ENCODE results near the gene LRCH2.

LRCH2 gene

GRCh38 chrX:115233497-115234455 lies at the start of gene LRCH2:
TSS of gene LRCH2 (minus strand) at chrX:115234096. CDS start at chrX:115234041, 55 bp downstream.
- DNase-seq (ENCODE audit: low read depth), result no peak
- TF ChIP-seq CTCF (conservative IDR thresholded peaks at IDR 0.05; ENCODE audit: low read depth, low read length), result no peak
- peak within 1 kb of the TSS; percentile 74 for H3K4me3 ChIP-seq (ENCODE audit: low read length)

GRCh38 chrX:115269051-115269683 lies 35.3 kb upstream of the LRCH2 start:
- DNase-seq (ENCODE audit: low read depth), result no peak
- TF ChIP-seq CTCF (conservative IDR thresholded peaks at IDR 0.05; ENCODE audit: low read depth, low read length), result no peak
- H3K4me3 ChIP-seq (ENCODE audit: low read length), result no peak overlapping the region

- TF ChIP-seq CTCF (conservative IDR thresholded peaks at IDR 0.05; ENCODE audit: low read depth, low read length), result peak; percentile 47
- H3K4me3 ChIP-seq (ENCODE audit: low read length), result no peak overlapping the region
- no peak for DNase-seq (ENCODE audit: low read depth)
Measured at GRCh38 chrX:115268421-115268820, 34.5 kb upstream of the LRCH2 start.

- TF ChIP-seq CTCF (conservative IDR thresholded peaks at IDR 0.05; ENCODE audit: low read depth, low read length), result no peak
- H3K4me3 ChIP-seq (ENCODE audit: low read length), result no peak overlapping the region
Measured at GRCh38 chrX:115266300-115266699, 32.4 kb upstream of the LRCH2 start.

GRCh38 chrX:115264009-115264408 lies 30.1 kb upstream of the LRCH2 start:
- H3K4me3 ChIP-seq (ENCODE audit: low read length), result no peak overlapping the region
- TF ChIP-seq CTCF (conservative IDR thresholded peaks at IDR 0.05; ENCODE audit: low read depth, low read length), result no peak
- DNase-seq (ENCODE audit: low read depth), result no peak

More at GRCh38 chrX:115266300-115266699, 32.4 kb upstream of the LRCH2 start:
- no peak for DNase-seq (ENCODE audit: low read depth)

GRCh38 chrX:115261148-115261547 lies 27.3 kb upstream of the LRCH2 start:
- TF ChIP-seq CTCF (conservative IDR thresholded peaks at IDR 0.05; ENCODE audit: low read depth, low read length), result no peak
- no peak overlapping the region for H3K4me3 ChIP-seq (ENCODE audit: low read length)
- no peak for DNase-seq (ENCODE audit: low read depth)

Data from retinal pigment epithelial cell (primary cell).